Kidney (tissue), 22 donors: ENCODE results near the gene ACTMAP. TPM values are rescaled to one million over a fixed set of nuclear protein-coding genes. Genes with fewer than 3 reads are reported as not detected.

Experiments
- DNase-seq, 5 donors: peaks; one replicate each; pipeline ENCODE4 v3.0.0-alpha.2; 2013 to 2020
- FAIRE-seq: peaks from 2 replicates; lab custom pipeline; 2012; peaks lifted over from hg19 to GRCh38; lab: Jason Lieb, UNC
- H3K27ac ChIP-seq, 2 donors: one replicate each; pipeline ENCODE4 v1.7.0; 2013; ENCODE audit warnings: low read depth in 2 of 2, low read length in 2 of 2, inconsistent platforms in 1 of 2
- H3K27me3 ChIP-seq: one replicate; pipeline ENCODE4 v1.7.1; 2013; ENCODE audit warnings: low read length, inconsistent platforms; ENCODE audit not compliant: control insufficient read depth, insufficient read depth
- H3K36me3 ChIP-seq, 3 donors: one replicate each; pipeline versions ENCODE4 v1.7.0 to v1.7.1; 2013; ENCODE audit warnings: low read length in 3 of 3, control low read depth in 1 of 3, inconsistent platforms in 1 of 3; ENCODE audit not compliant: insufficient read depth in 3 of 3, control insufficient read depth in 2 of 3
- H3K4me1 ChIP-seq, 3 donors: one replicate each; pipeline versions ENCODE4 v1.7.0 to v1.7.1; 2013; ENCODE audit warnings: low read length in 3 of 3, inconsistent platforms in 1 of 3, low read depth in 1 of 3; ENCODE audit not compliant: control insufficient read depth in 2 of 3, insufficient read depth in 2 of 3
- H3K4me3 ChIP-seq, 3 donors: one replicate each; pipeline versions ENCODE4 v1.7.0 to v1.8.1; 2013; ENCODE audit warnings: low read length in 3 of 3, control low read depth in 1 of 3, inconsistent platforms in 1 of 3
- H3K9ac ChIP-seq, 3 donors: one replicate each; pipeline versions ENCODE4 v1.7.0 to v1.7.1; 2013; ENCODE audit warnings: low read length in 3 of 3, control low read depth in 1 of 3, inconsistent platforms in 1 of 3
- H3K9me3 ChIP-seq, 3 donors: one replicate each; pipeline versions ENCODE4 v1.7.0 to v1.7.1; 2013; ENCODE audit warnings: low read length in 3 of 3, control low read depth in 1 of 3, inconsistent platforms in 1 of 3; ENCODE audit not compliant: control insufficient read depth in 2 of 3, insufficient read depth in 1 of 3
- CTCF ChIP-seq: IDR thresholded peaks from 3 replicates; pipeline ENCODE4 v1.5.1; 2012; ENCODE audit warnings: mild to moderate bottlenecking, moderate library complexity, borderline replicate concordance; ENCODE audit not compliant: insufficient read depth; ENCODE audit errors: extremely low read depth
- intact Hi-C: fragments of 100-400 bp; cut with DNase I; formaldehyde crosslinking; loops from one replicate; pipeline ENCODE4 v1.11.1; 2022
- long read RNA-seq, 10 donors: library from polyadenylated mRNA in 1 of 10; unstranded in 1 of 10; transcript quantifications; one replicate each; pipeline ENCODE4 v2.0.0 and lab custom pipeline, GENCODE V29; 2021 to 2026
- polyA plus RNA-seq: library from polyadenylated mRNA; stranded (reverse); fragments of 350-450 nt; fragmentation: Illumina TruSeq; extraction: RNeasy Lipid Tissue Mini Kit (QIAGEN cat#74804); gene quantifications from one replicate; pipeline ENCODE4 v1.2.3, GENCODE V29; 2014; ENCODE audit warnings: low read depth, low replicate concordance; ENCODE audit not compliant: insufficient read depth
- total RNA-seq: library from RNA; stranded (reverse); fragmentation: NEBNext Ultra II Directional; extraction: Animal tissue kit (Norgen Biotek cat#: 25700); gene quantifications from one replicate; pipeline ENCODE4 v1.2.1, GENCODE V29; 2021
- donor health status: control.
- donor health status: control.
- donor health status: control.
- donor health status: control.
- donor health status: control.
- donor health status: DM: yes; HTN: yes; CAD: no.
- donor health status: Normal renal cell carcinoma (clear cell type).

ACTMAP gene, protein sequence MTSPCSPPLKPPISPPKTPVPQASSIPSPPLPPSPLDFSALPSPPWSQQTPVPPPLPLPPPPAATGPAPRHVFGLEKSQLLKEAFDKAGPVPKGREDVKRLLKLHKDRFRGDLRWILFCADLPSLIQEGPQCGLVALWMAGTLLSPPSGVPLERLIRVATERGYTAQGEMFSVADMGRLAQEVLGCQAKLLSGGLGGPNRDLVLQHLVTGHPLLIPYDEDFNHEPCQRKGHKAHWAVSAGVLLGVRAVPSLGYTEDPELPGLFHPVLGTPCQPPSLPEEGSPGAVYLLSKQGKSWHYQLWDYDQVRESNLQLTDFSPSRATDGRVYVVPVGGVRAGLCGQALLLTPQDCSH
- total RNA-seq (8.7 TPM), polyA plus RNA-seq (8.9 TPM)
- long read RNA-seq, donor 1, partial matches to known transcripts, result 0 of 1 reads
- long read RNA-seq, donor 1, other reads (novel, unspliced or antisense), result 0 of 1 reads
- long read RNA-seq, donor 2, result 0 reads
- long read RNA-seq, donor 3, partial matches to known transcripts, result 9 of 9 reads
- long read RNA-seq, donor 3, other reads (novel, unspliced or antisense), result 0 of 9 reads
- long read RNA-seq, donor 4, partial matches to known transcripts, result 0 of 1 reads
- long read RNA-seq, donor 4, other reads (novel, unspliced or antisense), result 0 of 1 reads
- long read RNA-seq, donor 5, result 0 reads
- long read RNA-seq, donor 6, partial matches to known transcripts, result 0 of 1 reads
- long read RNA-seq, donor 6, other reads (novel, unspliced or antisense), result 0 of 1 reads
- long read RNA-seq, donor 7, partial matches to known transcripts, result 2 of 4 reads
- long read RNA-seq, donor 7, other reads (novel, unspliced or antisense), result 2 of 4 reads
- long read RNA-seq, donor 8, result 0 reads
- long read RNA-seq, donor 9, result 0 reads
- long read RNA-seq, donor 10, partial matches to known transcripts, result 0 of 4 reads
- long read RNA-seq, donor 10, other reads (novel, unspliced or antisense), result 0 of 4 reads

DNA sequence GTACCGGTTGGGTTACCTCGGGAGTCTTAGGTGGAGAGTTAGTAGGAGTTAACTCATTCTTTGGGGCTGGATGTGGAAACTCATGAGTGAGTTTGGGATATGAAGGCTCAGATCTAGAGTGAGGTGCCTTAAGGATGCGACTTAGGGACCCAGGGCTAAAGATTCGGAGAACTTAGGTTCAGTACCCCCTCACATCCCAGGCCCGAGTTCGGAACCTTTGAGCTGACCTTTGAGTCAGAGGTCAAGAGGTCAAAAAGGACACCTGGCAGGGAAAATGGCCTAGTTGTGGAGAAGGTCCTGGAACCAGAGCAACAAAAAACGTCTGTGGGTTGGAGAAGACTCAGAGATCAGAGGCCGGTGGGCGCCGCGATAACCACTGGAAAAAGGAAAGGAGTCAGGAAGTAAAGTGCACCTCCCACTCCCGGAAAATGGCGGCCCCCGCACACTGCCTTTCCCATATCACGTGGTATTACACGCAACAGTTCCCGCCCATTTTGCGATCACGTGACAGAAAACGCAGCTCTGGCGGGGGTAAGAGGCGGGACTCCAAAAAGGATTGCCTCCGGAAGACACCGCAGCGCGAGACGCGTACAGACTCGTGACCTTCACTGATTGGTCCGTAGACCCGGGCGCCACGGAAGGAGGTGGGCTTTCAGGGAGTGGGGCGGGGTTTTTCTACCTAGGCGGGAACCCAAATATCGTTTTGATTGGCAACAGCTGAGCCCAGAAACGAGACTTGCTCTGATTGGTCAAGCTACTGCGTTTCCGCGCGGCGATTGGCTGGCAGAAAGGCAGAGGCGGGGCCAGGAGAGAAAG is at the start of gene ACTMAP:
ACTMAP (minus strand) TSS at position 420 of the 816 bp plus-strand sequence. CDS start 674 bp downstream, outside the sequence.
- no peak for TF ChIP-seq CTCF
- Histone ChIP-seq H3K9me3 (no peaks in the 10 kb centered on the region), H3K36me3 (no peaks in the 10 kb centered on the region), H3K27ac (peak within 1 kb of the TSS; percentile 93 to 96), H3K4me1 (peaks cover 3 to 16% (median 13%) of the 10 kb centered on the region in 3 donors), H3K4me3 (peak within 1 kb of the TSS; percentile 93 to 98 (median 96)), H3K9ac (peak within 1 kb of the TSS; percentile 61 to 97 (median 93)), H3K27me3 (no peaks in the 10 kb centered on the region)
- FAIRE-seq (peak; percentile 99), DNase-seq (peak; percentile 100)
- intact Hi-C loops, result no loop called here

DNA sequence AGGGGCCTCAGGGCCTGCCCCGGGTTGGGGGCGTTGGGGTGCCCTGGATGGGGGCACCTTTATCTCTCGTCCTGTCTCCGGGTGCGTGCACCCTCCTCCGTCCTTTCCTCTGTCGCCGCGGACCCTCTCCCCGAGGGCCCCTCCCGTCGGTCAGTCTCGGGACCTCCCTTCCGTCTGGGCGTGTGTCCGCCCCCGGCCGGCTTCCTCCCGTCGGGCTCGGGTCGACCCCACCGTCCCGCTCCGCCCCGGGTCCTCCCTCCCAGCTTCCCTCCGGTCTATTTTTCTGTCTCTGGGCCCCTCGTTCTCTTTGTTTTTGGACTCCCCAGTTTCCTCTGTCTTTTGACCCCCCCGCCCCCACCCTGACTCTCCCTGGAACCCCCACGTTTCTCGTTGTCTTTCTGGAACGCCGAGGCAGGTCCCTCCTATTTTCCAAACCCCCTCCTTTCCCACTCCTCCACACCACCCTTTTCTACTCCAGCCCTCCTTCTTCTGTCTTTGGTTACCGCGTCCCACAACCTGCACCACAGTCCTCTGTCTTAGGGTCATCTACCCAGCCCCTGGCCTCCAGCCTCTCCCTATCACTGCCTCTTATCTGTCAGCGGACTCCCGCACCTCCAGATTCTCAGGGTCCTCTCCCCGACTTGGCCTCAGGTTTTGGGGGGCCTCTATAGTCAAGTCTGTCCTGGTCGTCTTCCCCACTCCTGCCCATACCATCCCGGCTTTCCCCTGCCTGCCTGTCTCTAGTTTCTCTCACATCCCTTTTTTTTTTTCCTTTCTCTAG is 49.5 kb upstream of the ACTMAP start:
- TF ChIP-seq CTCF, result no peak
- peak overlapping the region; percentile 12 to 82 (median 76) for H3K9ac ChIP-seq
- peak overlapping the region; percentile 65 to 78 (median 74) for H3K4me3 ChIP-seq
- no peaks in the 10 kb centered on the region for H3K27me3 ChIP-seq
- peak; percentile 43 to 93 (median 73) for DNase-seq
- H3K9me3 ChIP-seq, result no peaks in the 10 kb centered on the region
- H3K4me1 ChIP-seq, result peaks cover 0 to 54% (median 24%) of the 10 kb centered on the region in 3 donors
- peaks cover 0 to 4% (median 0%) of the 10 kb centered on the region in 3 donors for H3K36me3 ChIP-seq
- FAIRE-seq, result no peak
- intact Hi-C loops, result loop anchor here (10.0 kb wide), 1 partner anchor 135 kb away; no protein-coding TSS in a partner anchor
- peak overlapping the region; percentile 67 to 87 for H3K27ac ChIP-seq
